HG03558 (cell line): Measurements from ENCODE around the gene CCDC88C.

ENCODE experiments used
- ATAC-seq: cut with Tn5 transposase; IDR thresholded peaks from one replicate; pipeline ENCODE4 v1.9.1; 2021; ENCODE audit warnings: moderate number of reproducible peaks; ENCODE audit not compliant: unreplicated experiment; ENCODE audit errors: extremely low read depth

The CCDC88C gene

DNA sequence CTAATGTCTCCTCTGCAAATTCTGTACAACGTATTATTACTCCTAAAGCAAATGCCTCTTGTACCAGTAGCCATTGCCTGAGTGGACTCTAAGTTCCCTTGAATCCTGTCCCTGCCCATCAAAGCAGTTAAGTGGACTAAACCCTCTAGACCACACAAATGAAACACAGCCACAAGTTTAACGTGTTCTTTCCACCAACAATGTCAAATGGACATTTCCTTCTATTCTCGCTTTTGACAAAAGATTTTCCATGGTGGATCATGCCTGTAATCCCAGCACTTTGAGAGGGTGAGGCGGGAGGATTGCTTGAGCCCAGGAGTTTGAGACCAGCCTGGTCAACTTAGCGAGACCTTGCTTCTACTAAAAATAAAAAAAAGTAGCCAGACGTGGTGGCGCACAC is 15.9 kb downstream of the CCDC88C start:
- no peak for ATAC-seq

GRCh38 chr14:91400696-91401095 is 16.9 kb downstream of the CCDC88C start:
- ATAC-seq = no peak

DNA sequence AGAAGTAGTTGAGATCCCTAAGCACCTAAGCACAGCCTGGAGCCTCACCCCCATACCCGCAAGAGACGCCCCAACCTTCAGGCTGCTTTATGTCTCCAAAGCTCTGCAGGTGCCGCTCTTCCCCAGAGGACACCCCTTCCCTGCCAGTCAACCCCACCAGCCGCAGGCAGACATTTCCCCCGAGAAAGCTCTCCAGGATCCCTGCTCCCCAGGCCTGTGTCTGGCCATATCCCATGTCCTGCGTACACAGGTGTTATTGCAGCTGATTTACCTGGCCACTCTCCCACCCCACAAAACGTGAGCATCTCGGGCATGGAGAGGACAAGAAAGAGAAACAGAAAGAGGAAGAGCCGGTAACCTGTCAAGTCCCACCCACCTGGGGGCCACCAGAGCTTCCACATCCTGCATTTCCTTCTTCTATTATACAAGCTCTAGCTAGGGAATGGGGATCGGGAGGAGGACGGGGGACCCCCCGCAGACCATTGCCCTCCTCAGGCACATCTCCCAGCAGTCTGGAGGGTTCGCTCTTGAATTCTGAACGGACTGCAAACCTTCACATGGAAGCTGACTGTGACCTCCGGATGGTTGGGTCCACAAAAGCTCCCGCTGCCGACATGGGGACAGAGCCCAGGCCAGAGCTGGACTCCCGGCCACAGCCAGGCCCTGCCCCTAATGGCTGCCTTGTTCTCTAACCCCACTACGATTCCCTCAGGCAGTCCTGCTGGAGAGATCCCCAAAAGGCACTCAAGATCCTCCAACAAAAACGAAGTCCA is 17.6 kb downstream of the CCDC88C start:
- no peak for ATAC-seq

DNA sequence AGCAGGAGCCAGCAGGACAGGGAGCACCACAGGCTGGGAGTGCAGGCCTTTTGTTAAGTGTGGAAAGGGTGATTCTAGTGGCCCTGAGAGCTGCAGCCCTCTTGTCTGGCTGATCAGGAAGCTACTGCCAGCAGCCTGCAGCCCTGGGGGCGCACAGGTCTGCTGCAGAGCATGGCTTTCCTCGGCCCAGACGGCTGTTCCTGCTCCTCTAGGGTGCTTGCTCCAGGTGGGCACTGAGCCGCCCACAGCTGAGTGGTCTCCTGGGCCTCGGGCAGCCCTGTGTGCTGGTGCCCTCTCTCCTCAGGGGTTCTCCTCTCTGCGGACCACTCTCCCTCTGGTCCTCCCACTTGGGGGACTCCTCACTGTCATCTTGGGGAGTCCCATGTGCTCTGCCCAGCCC is 18.9 kb downstream of the CCDC88C start:
- no peak for ATAC-seq

DNA sequence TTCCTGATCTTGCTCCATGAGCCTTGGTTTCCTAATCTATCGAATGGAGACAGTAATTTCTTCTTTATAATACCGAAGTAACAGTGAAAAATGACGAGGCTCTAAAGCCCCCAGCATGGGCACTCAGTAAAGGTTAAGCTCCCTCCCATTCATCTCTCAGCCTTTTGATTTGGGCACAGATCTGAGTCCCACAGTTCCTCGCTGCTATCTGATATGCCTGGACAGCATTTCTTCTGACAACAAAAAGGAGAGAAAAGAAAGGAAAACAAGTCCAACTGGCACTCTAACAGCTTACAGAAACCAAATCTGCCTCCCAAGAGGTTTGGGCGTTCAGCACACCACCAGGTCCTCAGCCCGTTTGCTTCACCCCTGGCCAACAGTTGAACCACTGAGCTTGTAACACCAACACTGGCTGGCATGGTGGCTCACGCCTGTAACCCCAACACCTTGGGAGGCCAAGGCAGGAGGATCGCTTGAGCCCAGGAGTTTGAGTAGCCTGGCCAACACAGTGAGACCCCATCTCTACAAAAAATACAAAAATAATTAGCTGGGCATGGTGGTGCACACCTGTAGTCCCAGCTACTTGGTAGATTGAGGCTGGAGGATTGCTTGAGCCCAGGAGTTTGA is 19.5 kb downstream of the CCDC88C start:
- ATAC-seq = no peak

DNA sequence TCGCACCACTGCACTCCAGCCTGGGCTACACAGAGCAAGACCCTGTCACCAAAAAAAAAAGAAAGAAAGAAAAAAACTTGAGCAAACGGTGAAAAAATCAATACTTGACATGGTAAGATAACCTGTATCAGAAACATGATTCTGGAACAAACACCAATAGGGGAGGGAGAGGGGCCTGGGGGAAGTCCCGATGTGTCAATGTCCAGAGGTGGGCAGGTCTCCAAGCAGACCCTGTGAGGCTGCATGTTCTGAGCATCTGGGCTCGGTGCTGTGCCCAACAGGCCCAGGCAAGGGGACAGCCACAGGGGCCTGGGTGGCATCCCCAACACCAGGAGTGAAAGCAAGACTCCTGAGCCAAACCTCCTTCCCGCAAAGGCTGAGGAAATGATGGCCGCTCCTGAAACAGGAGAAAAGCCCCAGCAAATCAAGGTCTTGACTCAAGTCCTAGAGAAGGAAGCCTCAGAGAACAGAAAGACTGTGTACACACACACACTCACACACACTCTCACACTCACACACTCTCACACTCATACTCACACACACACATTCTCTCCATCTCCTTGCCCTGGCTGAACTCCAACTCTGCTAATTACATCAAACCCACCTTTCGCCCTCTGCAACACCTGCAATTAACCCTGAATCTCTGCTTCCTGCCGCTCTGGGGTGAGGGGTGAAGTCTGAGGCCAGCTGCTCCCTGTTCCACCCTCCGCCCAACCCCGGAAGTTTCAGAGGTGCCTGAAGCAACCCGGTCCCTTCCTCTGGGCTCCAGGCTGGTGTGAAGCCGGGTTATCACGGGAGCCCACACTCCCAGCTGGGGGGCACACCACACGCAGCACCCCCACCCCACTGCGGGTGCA is 20.4 kb downstream of the CCDC88C start:
- ATAC-seq = no peak

- no peak for ATAC-seq
Measured at GRCh38 chr14:91396013-91396660, 21.5 kb downstream of the CCDC88C start.

GRCh38 chr14:91395466-91395865 is 22.2 kb downstream of the CCDC88C start:
- no peak for ATAC-seq

DNA sequence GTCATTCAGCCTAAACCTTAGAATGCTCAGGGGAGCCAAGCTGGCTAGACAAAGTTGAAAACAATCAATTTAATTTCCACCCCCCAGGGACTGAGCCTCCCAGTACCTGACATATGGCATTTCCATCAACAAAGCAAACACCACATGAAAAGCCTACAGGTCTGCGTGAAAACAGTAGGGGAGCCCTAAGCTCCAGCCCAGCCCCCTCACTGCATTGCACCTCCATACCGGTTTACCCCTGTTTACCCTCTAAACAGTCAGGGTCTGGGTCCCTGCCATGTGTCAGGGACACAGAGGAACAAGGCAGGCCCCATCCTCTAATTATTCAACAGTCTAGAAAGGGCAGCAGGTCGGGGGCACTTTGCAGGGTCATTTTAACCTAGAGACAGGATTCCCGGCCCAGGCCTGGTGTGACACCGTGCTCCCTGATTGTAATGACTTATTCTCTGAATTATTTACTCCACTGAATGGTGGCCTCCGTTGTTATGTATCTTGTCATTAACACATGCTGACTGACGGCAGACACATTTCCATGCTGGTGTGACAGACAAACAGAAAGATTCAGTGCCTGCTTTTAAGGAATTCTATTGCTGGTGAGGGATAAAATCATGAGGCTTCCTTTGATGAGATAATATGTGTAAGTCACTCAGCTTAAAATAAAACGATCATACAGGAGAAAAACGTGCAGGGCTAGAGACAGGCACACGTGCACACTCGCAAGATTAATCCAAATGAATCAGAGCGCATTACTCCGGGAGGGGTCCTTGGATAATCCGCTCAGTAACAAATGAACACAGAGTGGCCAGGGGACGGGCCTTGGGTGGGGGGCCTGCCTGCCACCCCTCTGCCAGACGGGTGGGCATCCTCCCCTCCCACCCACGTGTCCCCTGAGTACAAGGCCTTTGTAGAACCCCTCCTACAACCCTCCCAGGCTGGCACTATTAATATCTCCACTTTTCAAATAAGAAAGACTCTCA is 23.2 kb downstream of the CCDC88C start:
- ATAC-seq = no peak

DNA sequence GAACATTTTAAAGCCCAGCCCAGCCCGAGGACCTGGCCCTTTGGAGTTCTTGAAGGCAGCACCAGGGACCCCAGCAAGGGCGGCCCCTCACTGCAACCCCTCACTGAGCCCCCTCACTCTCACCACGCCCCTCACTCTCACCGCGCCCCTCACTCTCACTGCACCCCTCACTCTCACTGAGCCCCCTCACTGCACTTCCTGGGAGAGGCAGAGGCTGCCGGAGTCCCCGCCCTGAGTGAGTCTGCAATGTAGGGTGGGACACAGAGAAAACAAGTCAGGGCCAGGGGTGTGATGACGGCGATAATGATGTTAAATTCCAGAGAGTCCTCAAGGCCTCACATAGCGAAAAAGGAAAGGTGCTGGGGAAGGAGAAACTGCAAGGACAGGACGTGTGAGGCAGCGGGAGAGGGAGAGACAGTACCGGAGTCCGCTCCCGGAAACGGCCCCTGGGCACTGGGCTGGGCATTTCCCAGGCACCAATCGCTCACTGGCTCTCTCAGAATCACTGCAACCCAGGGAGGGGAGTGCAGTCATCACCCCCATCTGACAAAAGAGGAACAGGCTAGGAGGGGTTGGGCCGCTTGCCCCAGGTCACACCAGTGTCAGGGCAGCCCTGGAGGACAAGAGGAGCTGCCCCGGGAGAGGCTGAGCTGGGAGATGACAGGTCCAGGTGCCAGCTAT is 24.9 kb downstream of the CCDC88C start:
- no peak for ATAC-seq

- ATAC-seq = no peak
Measured at GRCh38 chr14:91390165-91390778, 27.3 kb downstream of the CCDC88C start.

DNA sequence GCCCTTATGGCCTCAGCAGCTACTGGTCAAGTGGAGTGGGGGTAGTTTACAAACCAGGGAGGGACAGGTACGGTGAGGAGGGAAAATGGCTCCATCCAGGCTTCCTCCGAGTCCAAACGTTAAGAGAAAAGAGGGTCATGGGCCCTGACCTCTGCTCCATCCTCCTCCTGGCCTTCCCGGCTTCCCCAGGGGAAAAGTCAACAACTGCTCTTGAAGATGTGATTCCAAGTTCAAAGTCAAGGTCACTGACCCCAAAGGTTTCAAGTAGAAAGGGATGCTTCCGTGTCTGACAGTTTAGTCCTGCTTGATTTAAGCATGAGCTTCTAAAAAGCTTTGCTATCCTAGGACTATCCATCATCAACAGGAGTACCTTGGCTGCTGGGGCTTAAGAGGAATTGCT is 28.5 kb downstream of the CCDC88C start:
- no peak for ATAC-seq

DNA sequence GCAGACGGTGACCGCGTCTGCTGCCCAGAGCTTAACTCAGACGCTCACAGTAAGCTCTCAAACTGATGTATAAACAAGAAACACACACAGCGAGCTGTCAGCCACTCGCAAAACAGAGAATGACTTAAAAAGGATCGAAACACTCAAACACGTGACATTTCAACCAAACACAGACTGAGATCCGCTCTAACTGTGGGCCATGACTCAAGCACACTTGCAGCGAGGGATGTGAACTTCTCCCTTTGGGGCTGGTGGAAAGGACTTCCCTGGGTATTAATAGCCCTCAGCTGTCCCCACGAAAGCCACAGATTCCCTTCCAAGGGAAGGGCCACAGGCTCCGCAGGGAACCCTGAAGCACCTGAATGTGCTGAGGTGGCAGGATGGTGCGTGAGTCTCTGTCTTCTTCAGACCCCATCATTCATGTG is 29.1 kb downstream of the CCDC88C start:
- ATAC-seq = peak; percentile 61

GRCh38 chr14:91387951-91388381 is 29.7 kb downstream of the CCDC88C start:
- ATAC-seq = no peak

- no peak for ATAC-seq
Measured at GRCh38 chr14:91387169-91387835, 30.3 kb downstream of the CCDC88C start.

DNA sequence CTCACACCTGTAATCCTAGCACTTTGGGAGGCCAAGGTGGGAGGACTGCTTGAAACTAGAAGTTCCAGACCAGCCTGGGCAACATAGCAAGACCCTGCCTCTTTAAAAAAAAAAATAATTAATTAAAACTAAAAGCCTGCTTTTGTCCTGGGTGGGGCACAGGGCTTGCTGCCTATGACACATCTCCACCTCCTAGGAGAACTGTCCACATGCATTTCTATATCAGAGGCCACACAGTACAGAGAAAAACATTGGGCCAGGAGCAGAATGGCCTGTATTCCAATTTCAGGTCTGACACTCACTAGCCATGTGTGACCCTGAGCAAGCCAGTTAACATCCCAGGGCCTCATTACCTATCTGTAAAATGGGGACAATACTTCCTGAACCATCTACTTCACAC is 31.9 kb downstream of the CCDC88C start:
- ATAC-seq = no peak

- ATAC-seq = no peak
Measured at GRCh38 chr14:91385224-91385623, 32.4 kb downstream of the CCDC88C start.

DNA sequence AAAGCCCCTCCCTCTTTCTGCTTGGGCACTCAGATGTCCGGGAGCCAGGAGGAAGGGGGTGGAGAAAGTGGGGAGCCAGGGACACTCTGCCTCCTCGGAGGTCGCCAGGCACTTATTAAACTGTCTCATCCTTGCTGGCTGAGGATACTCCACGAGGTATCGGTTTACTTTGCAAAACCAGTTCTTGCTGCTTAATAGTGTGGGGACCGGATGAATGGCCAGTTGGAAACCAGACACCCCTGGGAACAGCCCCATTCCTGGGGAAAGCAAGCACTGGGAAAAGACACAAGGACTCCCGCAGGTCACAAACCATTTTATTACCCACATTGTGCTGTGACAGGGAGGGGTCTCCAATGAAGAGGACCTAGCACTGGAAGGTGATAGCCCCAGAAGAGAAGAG is 34.2 kb downstream of the CCDC88C start:
- no peak for ATAC-seq
